IMR-90 (cell line): ENCODE measurements around the gene OARD1. TPM values are rescaled to one million over a fixed set of nuclear protein-coding genes. Genes with fewer than 3 reads are reported as not detected.

Experiments used
- ATAC-seq: fragments of 200-7000 bp; cut with Tn5 transposase; 2 replicates; pipeline ENCODE4 v1.9.1; 2020; ENCODE audit warnings: low read depth, mild to moderate bottlenecking, moderate library complexity
- BruUV-seq: library from RNA; stranded (reverse); fragments of 400-500 nt; replicated peaks from 2 replicates; lab custom pipeline; 2021; lab: Mats Ljungman, UMichigan
- CTCF ChIA-PET: fragments of 300-600 bp; formaldehyde crosslinking; extraction: SDS; loops from one replicate; lab custom pipeline; 2021; ENCODE audit warnings: antibody characterized with exemption; lab: Yijun Ruan, JAX
- POLR2A ChIA-PET: fragments of 300-600 bp; sonication (Branson Sonifier 250); formaldehyde crosslinking; loops from one replicate; lab custom pipeline; 2022; ENCODE audit warnings: antibody characterized with exemption; ENCODE audit not compliant: unreplicated experiment; lab: Charles Lee
- DNase-seq: peaks from one replicate; pipeline ENCODE4 v3.0.0; 2013
- H2AFZ ChIP-seq: replicated peaks from 2 replicates; pipeline ENCODE3; 2013; ENCODE audit warnings: low read length, mild to moderate bottlenecking; ENCODE audit not compliant: poor library complexity
- H2AK5ac ChIP-seq: 2 replicates; pipeline ENCODE4 v1.6.1; 2013; ENCODE audit warnings: low read depth, low read length, inconsistent platforms
- H2AK9ac ChIP-seq: replicated peaks from 2 replicates; pipeline ENCODE3; 2013; ENCODE audit warnings: mild to moderate bottlenecking, low read depth, low read length, moderate library complexity; ENCODE audit not compliant: poor library complexity
- H2BK120ac ChIP-seq: 2 replicates; pipeline ENCODE4 v1.6.1; 2013; ENCODE audit warnings: low read depth, low read length, inconsistent platforms
- H2BK15ac ChIP-seq: 3 replicates; pipeline ENCODE4 v1.6.1; 2013; ENCODE audit warnings: low read depth, low read length, inconsistent platforms
- H2BK20ac ChIP-seq: 2 replicates; pipeline ENCODE4 v1.6.1; 2013; ENCODE audit warnings: low read depth, mild to moderate bottlenecking, inconsistent platforms, low read length, moderate library complexity
- H2BK5ac ChIP-seq: 2 replicates; pipeline ENCODE4 v1.6.1; 2013; ENCODE audit warnings: mild to moderate bottlenecking, low read depth, low read length, inconsistent platforms; ENCODE audit not compliant: poor library complexity, severe bottlenecking
- H3K14ac ChIP-seq: replicated peaks from 2 replicates; pipeline ENCODE4 v1.6.1; 2013; ENCODE audit warnings: low read depth, low read length, inconsistent platforms
- H3K18ac ChIP-seq: 2 replicates; pipeline ENCODE4 v1.6.1; 2013; ENCODE audit warnings: low read depth, low read length, control low read depth
- H3K23ac ChIP-seq: 2 replicates; pipeline ENCODE4 v1.6.1; 2013; ENCODE audit warnings: low read depth, low read length, inconsistent platforms
- H3K27ac ChIP-seq: 2 replicates; pipeline ENCODE4 v1.5.1; 2013; ENCODE audit warnings: mild to moderate bottlenecking, control low read depth, low read length; ENCODE audit not compliant: insufficient read depth
- H3K27me3 ChIP-seq: 2 replicates; pipeline ENCODE4 v1.6.1; 2013; ENCODE audit warnings: low read length; ENCODE audit not compliant: control insufficient read depth, insufficient read depth
- H3K36me3 ChIP-seq: 2 replicates; pipeline ENCODE4 v1.6.1; 2013; ENCODE audit warnings: low read length, mixed read lengths; ENCODE audit not compliant: control insufficient read depth, insufficient read depth
- H3K4ac ChIP-seq: 2 replicates; pipeline ENCODE4 v1.6.1; 2013; ENCODE audit warnings: low read depth, low read length, inconsistent platforms
- H3K4me1 ChIP-seq: 2 replicates; pipeline ENCODE4 v1.6.1; 2013; ENCODE audit warnings: low read length, mixed read lengths; ENCODE audit not compliant: control insufficient read depth, insufficient read depth
- H3K4me2 ChIP-seq: 2 replicates; pipeline ENCODE4 v1.6.1; 2013; ENCODE audit warnings: low read depth, mild to moderate bottlenecking, control low read depth, low read length, moderate library complexity
- H3K4me3 ChIP-seq: 2 replicates; pipeline ENCODE4 v1.5.1; 2013; ENCODE audit warnings: low read depth, mild to moderate bottlenecking, control low read depth, low read length, moderate library complexity; ENCODE audit not compliant: insufficient read depth
- H3K56ac ChIP-seq: 2 replicates; pipeline ENCODE4 v1.6.1; 2013; ENCODE audit warnings: low read length, inconsistent platforms; ENCODE audit not compliant: insufficient read depth; ENCODE audit errors: extremely low read depth
- H3K79me1 ChIP-seq, 2 experiments: 2 replicates each; pipeline ENCODE4 v1.6.1; 2013; ENCODE audit warnings: low read length in 2 of 2, inconsistent platforms in 1 of 2, low read depth in 1 of 2
- H3K9ac ChIP-seq: 2 replicates; pipeline ENCODE4 v1.6.1; 2013; ENCODE audit warnings: low read depth, low read length, control low read depth
- H3K9me1 ChIP-seq: 2 replicates; pipeline ENCODE4 v1.6.1; 2013; ENCODE audit warnings: low read length, inconsistent platforms; ENCODE audit not compliant: insufficient read depth
- H3K9me3 ChIP-seq: 2 replicates; pipeline ENCODE4 v1.6.1; 2013; ENCODE audit warnings: low read length; ENCODE audit not compliant: control insufficient read depth, insufficient read depth
- H4K20me1 ChIP-seq: 2 replicates; pipeline ENCODE4 v1.6.1; 2013; ENCODE audit warnings: low read length, inconsistent platforms; ENCODE audit not compliant: insufficient read depth
- H4K5ac ChIP-seq: 2 replicates; pipeline ENCODE4 v1.6.1; 2013; ENCODE audit warnings: mild to moderate bottlenecking, low read depth, low read length, control low read depth
- H4K8ac ChIP-seq, 2 experiments: 2 replicates each; pipeline ENCODE4 v1.6.1; 2013; ENCODE audit warnings: low read depth in 2 of 2, low read length in 2 of 2, control low read depth in 1 of 2, inconsistent platforms in 1 of 2
- H4K91ac ChIP-seq: 2 replicates; pipeline ENCODE4 v1.6.1; 2013; ENCODE audit warnings: low read depth, low read length, inconsistent platforms; ENCODE audit not compliant: insufficient read depth
- CHD1 ChIP-seq: IDR thresholded peaks from 2 replicates; pipeline ENCODE4 v1.6.1; 2012; ENCODE audit warnings: low read depth, low read length, improper control_type of control experiment
- ELK1 ChIP-seq: fragments of 150-350 bp; IDR thresholded peaks from 2 replicates; pipeline ENCODE4 v1.6.1; 2016; ENCODE audit warnings: low read depth, mild to moderate bottlenecking, low read length, moderate library complexity, borderline replicate concordance
- MAZ ChIP-seq: IDR thresholded peaks from 2 replicates; pipeline ENCODE4 v1.6.1; 2012; ENCODE audit warnings: low read depth, mild to moderate bottlenecking, low read length, improper control_type of control experiment, moderate library complexity, borderline replicate concordance
- RAD21 ChIP-seq: IDR thresholded peaks from 2 replicates; pipeline ENCODE4 v1.6.1; 2012; ENCODE audit warnings: low read length, improper control_type of control experiment
- RCOR1 ChIP-seq: IDR thresholded peaks from 2 replicates; pipeline ENCODE4 v1.6.1; 2012; ENCODE audit warnings: mild to moderate bottlenecking, low read length, improper control_type of control experiment; ENCODE audit not compliant: insufficient replicate concordance
- RFX5 ChIP-seq: IDR thresholded peaks from 2 replicates; pipeline ENCODE4 v1.8.0; 2012; ENCODE audit warnings: low read depth, mild to moderate bottlenecking, low read length, moderate library complexity
- SMC3 ChIP-seq: fragments of 150-350 bp; IDR thresholded peaks from 2 replicates; pipeline ENCODE4 v1.6.1; 2016; ENCODE audit warnings: low read depth, mild to moderate bottlenecking, antibody characterized with exemption, low read length, moderate library complexity
- USF2 ChIP-seq: fragments of 150-350 bp; IDR thresholded peaks from 2 replicates; pipeline ENCODE4 v1.6.1; 2017; ENCODE audit warnings: mild to moderate bottlenecking, antibody characterized with exemption, low read length, low read depth
- WGBS, 2 experiments: methylation state at CpG; one replicate each; pipeline versions ENCODE4 v1.1.5 to v1.1.7; 2013; ENCODE audit warnings: missing lambda C conversion rate in 2 of 2; ENCODE audit not compliant: insufficient read length in 1 of 2; ENCODE audit errors: extremely low coverage in 2 of 2; 5-methylcytosine and 5-hydroxymethylcytosine counted together
- dilution Hi-C: fragments of 300-500 bp; cut with HindIII; formaldehyde crosslinking; loops from one replicate; pipeline ENCODE4 v1.14.3; 2018; ENCODE audit warnings: low sequenced_read_pairs; ENCODE audit not compliant: unreplicated experiment
- in situ Hi-C: fragments of 300-500 bp; cut with MboI; formaldehyde crosslinking; loops from 3 replicates; pipeline ENCODE4 v1.14.3; 2019; ENCODE audit warnings: low sequenced_read_pairs, inconsistent platforms, mixed read lengths
- intact Hi-C: fragments of 100-400 bp; cut with micrococcal nuclease; formaldehyde crosslinking; loops from 2 replicates; pipeline ENCODE4 v1.10.0; 2022
- polyA plus RNA-seq, 3 experiments: library from polyadenylated mRNA; depleted of rRNA; stranded (reverse); fragments of >200 nt; gene quantifications; 2 replicates each; pipeline ENCODE4 v1.2.3, GENCODE V29; 2012; ENCODE audit warnings: low replicate concordance in 1 of 3
- total RNA-seq: library from RNA; depleted of rRNA; stranded (reverse); fragments of >200 nt; gene quantifications from 2 replicates; pipeline ENCODE4 v1.2.3, GENCODE V29; 2012

The OARD1 gene
- total and polyA plus RNA-seq, 2 of the 4 experiments (the other 2 are of a cell fraction): 2.3 to 5.5 TPM

- H4K8ac ChIP-seq: no peak overlapping the region
- H4K5ac ChIP-seq: no peak overlapping the region
- no peak overlapping the region for H2BK20ac ChIP-seq
- BruUV-seq: no TSS peak
- DNase-seq (no peak), ATAC-seq (no peak)
- peaks cover 3 to 5% of the 10 kb centered on the region in 2 experiments for H3K79me1 ChIP-seq
- H3K23ac ChIP-seq: no peak overlapping the region
- no peak overlapping the region for H2BK5ac ChIP-seq
- CTCF ChIA-PET: no interaction called here
- no peaks in the 10 kb centered on the region for H3K27me3 ChIP-seq
- no peak overlapping the region for H3K27ac ChIP-seq
- H3K4me1 ChIP-seq: peaks cover 3% of the 10 kb centered on the region; the same call in 1 of the 2 replicates
- H3K14ac ChIP-seq: no peak overlapping the region
- H3K36me3 ChIP-seq: peaks cover 41% of the 10 kb centered on the region
- no peak overlapping the region for H3K4me3 ChIP-seq
- in situ Hi-C loops: loop anchor here (5.0 to 10.0 kb wide), 2 partner anchors 86 to 214 kb away; no protein-coding TSS in a partner anchor
- no peak overlapping the region for H3K4ac ChIP-seq
- H3K56ac ChIP-seq: no peak overlapping the region
- no peak overlapping the region for H3K9ac ChIP-seq
- no peaks in the 10 kb centered on the region for H3K9me3 ChIP-seq
- no peak overlapping the region for H2AK5ac ChIP-seq
- H4K91ac ChIP-seq: no peak overlapping the region
- H2AFZ ChIP-seq: no peak overlapping the region
- H3K18ac ChIP-seq: no peak overlapping the region
- TF ChIP-seq SMC3: no peak
- TF ChIP-seq RCOR1: no peak
- TF ChIP-seq RFX5: no peak
- TF ChIP-seq USF2: no peak
- TF ChIP-seq MAZ: no peak
- TF ChIP-seq RAD21: no peak
- TF ChIP-seq ELK1: no peak
- TF ChIP-seq CHD1: no peak
- intact Hi-C loops: no loop called here
- no peaks in the 10 kb centered on the region for H4K20me1 ChIP-seq
- H2AK9ac ChIP-seq: no peak overlapping the region
- H3K9me1 ChIP-seq: peaks cover 6% of the 10 kb centered on the region; the same call in 1 of the 2 replicates
- POLR2A ChIA-PET: no interaction called here
- WGBS, 2 experiments: 63% methylated on average over 1 of the region's 3 CpGs; no CpG with 5 or more reads in 1 of the 2 experiments
- dilution Hi-C loops: no loop called here
- no peak overlapping the region for H2BK15ac ChIP-seq
- no peak overlapping the region for H3K4me2 ChIP-seq
- H2BK120ac ChIP-seq: no peak overlapping the region
Measured at GRCh38 chr6:41098366-41098765, 26.2 kb upstream of the OARD1 start.
